ENCODE measurements around the gene SCYGR8.

The SCYGR8 gene

GRCh38 chr2:227761740-227762476, 16.2 kb downstream of the SCYGR8 start:
- DNase-seq (ENCODE audit: low read depth, low spot score) = peak; percentile 52

- DNase-seq (ENCODE audit: low read depth, low spot score) = peak; percentile 6
Observed at GRCh38 chr2:227765788-227766372, 20.2 kb downstream of the SCYGR8 start.

GRCh38 chr2:227766373-227766883, 20.7 kb downstream of the SCYGR8 start:
- peak; percentile 90 for DNase-seq (ENCODE audit: low read depth, low spot score)

- no peak for DNase-seq (ENCODE audit: low read depth, low spot score)
Observed at GRCh38 chr2:227767830-227768229, 22.1 kb downstream of the SCYGR8 start.

GRCh38 chr2:227772197-227772661, 26.5 kb downstream of the SCYGR8 start:
- DNase-seq (ENCODE audit: low read depth, low spot score) = peak; percentile 42

GRCh38 chr2:227772932-227773331, 27.2 kb downstream of the SCYGR8 start:
- no peak for DNase-seq (ENCODE audit: low read depth, low spot score)

GRCh38 chr2:227774011-227774624, 28.4 kb downstream of the SCYGR8 start:
- no peak for DNase-seq (ENCODE audit: low read depth, low spot score)

GRCh38 chr2:227774895-227775842, 29.5 kb downstream of the SCYGR8 start:
- no peak for DNase-seq (ENCODE audit: low read depth, low spot score)

- no peak for DNase-seq (ENCODE audit: low read depth, low spot score)
Observed at GRCh38 chr2:227780981-227781615, 35.4 kb downstream of the SCYGR8 start.

GRCh38 chr2:227781841-227782240, 36.1 kb downstream of the SCYGR8 start:
- DNase-seq (ENCODE audit: low read depth, low spot score) = no peak

GRCh38 chr2:227782804-227783203, 37.1 kb downstream of the SCYGR8 start:
- no peak for DNase-seq (ENCODE audit: low read depth, low spot score)

- DNase-seq (ENCODE audit: low read depth, low spot score) = no peak
Observed at GRCh38 chr2:227783404-227784138, 37.9 kb downstream of the SCYGR8 start.

- DNase-seq (ENCODE audit: low read depth, low spot score) = peak; percentile 23
Observed at GRCh38 chr2:227785293-227785692, 39.6 kb downstream of the SCYGR8 start.

GRCh38 chr2:227788561-227789018, 42.9 kb downstream of the SCYGR8 start:
- peak; percentile 28 for DNase-seq (ENCODE audit: low read depth, low spot score)

- no peak for DNase-seq (ENCODE audit: low read depth, low spot score)
Observed at GRCh38 chr2:227789803-227790202, 44.1 kb downstream of the SCYGR8 start.

GRCh38 chr2:227793148-227793712, 47.5 kb downstream of the SCYGR8 start:
- no peak for DNase-seq (ENCODE audit: low read depth, low spot score)

Data from astrocyte of the hippocampus (primary cell).